ENCODE results near the gene MICU1.

DNA sequence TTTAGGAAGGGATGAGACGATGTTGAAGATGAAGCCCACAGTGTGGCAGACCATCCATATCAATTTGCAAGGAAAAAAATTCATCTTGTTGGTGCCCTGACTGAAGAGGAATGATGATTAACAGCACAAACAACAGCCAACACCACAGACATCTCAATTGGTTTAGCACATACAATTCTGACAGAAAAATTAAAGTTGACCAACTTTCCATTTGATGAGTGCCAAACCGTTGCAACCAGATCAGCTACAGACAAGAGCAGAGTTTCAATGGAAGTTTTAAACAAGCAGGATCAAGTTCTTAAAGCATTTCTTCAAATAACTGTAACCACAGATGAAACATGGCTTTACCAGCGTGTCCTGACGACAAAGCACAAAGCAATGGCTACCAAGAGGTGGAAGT, 138.8 kb downstream of the MICU1 start:
- TF ChIP-seq PATZ1 (CRISPR knock-in tag; IDR thresholded peaks at IDR 0.05; ENCODE audit: borderline replicate concordance) (no peak), ESRRG (CRISPR knock-in tag; IDR thresholded peaks at IDR 0.05) (no peak), ARNTL (CRISPR knock-in tag; IDR thresholded peaks at IDR 0.05; ENCODE audit: borderline replicate concordance, low read depth) (no peak), ZC3H10 (CRISPR knock-in tag; IDR thresholded peaks at IDR 0.05) (no peak), TOX (CRISPR knock-in tag; IDR thresholded peaks at IDR 0.05; ENCODE audit: borderline replicate concordance) (no peak), RARB (CRISPR knock-in tag; IDR thresholded peaks at IDR 0.05) (no peak), TSHZ2 (CRISPR knock-in tag; IDR thresholded peaks at IDR 0.05) (no peak)
